HG03378 (cell line): Measurements from ENCODE around the gene RDH16.
"Not testable (repeated sequence)": the region's sequence is repeated elsewhere in the genome, so short reads cannot be mapped to it uniquely, and the experiment has no call there.

ENCODE experiments used
- ATAC-seq: cut with Tn5 transposase; IDR thresholded peaks from one replicate; pipeline ENCODE4 v1.9.1; 2021; ENCODE audit warnings: mild to moderate bottlenecking, moderate library complexity; ENCODE audit not compliant: unreplicated experiment

Gene RDH16

GRCh38 chr12:56954958-56955355 lies 2.5 kb downstream of the RDH16 start:
- ATAC-seq: no peak

DNA sequence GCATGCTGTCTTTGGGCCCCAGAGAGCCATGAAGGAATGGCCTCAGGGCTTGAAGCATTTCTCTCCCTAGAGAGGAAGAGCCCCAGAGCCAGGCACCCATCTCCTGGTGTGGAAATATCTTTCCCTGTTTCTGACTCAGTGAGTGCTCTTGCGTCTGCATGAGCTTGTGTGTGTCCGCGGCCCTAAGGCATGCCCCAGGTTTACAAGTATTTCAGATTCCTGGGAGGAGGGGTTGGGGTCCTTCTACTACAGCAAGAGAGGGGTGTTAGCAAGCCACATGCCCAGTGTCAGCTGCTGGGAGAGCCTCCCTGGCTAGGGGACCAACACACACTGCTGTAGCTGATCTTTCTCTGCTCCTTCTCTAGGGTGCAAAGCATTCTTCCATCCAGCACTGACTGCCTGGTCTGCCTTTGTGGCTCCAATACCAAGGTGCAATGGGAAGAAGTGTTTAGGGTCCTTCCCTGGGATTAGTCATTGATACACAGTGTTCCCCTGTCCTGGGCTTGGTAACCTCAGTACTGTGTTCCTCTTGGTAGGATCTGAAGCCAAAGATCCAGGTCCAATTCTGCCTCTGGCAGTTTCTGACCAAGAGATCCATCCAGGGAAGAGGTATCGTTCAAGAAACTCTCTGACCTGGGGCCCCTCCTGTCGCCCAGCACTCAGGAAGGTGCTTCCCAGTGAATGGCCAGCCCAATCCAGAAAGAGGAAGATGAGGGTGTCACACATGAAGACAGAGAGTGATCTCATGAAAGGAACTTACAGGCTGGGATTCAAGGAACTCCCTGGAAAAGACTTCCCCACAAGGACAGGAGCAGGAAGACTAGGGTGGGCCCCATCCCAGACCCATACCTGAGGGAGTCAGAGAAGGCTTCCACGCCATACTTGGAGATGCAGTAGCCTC lies 3.1 kb downstream of the RDH16 start:
- no peak for ATAC-seq

DNA sequence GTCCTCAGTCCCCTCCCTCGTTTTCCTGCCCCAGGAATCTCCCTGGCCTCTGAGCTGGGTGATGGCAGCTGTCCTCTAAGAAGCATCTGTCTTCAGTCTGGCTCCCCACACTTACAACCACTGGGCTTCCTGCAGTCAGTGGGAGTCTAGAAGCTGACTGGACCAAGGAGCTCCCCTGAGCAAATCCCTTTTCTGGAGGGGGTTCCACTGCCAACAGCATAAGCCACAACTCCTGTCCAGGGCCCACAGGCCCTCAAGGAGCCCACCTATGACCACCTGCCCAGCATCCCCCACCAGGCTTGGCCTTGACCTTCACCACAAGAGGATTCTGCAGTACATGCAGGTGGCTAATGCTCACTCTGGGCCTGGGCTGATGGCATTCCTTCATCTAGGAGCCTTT lies 4.1 kb downstream of the RDH16 start:
- no peak for ATAC-seq

DNA sequence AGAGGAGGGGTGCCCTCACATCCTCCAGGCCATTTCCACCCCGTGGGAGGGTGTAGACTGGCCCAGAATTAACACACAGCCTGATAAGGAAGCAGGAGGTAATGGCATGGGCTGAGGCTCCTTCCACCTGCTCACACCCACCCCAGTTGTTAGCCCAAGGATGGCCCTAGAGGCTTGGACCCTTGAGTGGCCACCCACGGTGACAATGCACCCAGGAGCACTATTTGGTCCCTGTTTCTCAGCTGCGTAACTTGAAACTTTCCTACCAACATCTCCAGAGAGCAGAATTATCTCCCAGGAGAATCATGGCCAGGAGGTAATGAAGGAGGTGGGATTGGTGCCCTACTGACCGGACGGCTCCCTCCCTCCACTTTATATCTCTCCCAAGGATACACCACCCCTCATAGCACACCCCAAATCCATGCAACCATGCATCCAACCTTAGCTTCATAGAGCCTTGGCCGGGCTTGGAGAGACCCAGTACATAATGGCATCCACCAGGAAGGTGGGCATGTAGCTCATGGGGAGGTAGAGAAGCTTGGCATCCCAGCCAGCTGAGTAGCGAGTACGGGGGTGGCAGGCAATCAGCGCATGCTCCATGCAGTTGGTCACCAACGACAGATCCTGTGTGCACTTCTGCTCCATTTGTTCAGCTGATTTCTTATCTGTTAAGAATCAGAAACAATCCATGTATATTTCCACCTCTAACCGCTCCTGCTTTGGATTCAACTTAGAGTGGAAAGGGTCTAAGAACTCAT lies 5.6 kb downstream of the RDH16 start:
- ATAC-seq: no peak

DNA sequence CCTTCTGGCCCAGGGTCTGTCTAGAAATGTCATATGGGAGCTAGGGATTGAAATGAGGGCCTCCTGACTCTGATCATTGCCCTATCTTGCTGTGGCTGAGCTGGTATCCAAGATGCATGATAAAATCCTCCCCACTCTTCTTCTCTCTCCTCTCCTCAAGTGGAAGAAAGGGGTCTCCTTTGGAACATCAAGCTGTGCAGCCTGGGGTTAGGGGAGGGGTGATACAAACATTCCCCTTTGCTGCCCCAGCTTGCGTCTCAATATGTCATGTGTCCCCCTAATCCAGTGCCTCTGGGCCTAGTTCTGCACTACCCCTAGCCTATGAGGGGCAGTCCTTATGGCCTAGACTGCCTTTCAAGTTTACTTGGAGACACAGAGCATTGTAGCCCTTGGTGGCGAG lies 8.5 kb downstream of the RDH16 start:
- no peak for ATAC-seq

DNA sequence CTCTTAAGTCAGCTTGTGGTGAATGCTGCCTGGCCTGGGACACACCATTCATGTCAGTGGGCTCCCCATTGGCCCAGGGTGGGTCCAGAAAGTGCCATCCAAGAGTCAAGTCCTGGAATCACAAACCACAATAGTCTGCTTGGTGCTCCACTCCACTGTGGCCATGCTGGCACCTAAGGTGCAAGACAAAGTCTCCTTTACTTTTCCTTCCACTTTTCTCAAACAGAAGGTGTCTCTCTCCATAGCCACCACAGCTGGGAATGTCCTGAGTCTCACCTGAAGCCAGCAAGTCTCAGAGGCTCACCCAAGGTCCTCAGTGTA lies 9.0 kb downstream of the RDH16 start:
- ATAC-seq: no peak

- ATAC-seq: no peak
Observed at GRCh38 chr12:56947633-56948456, 9.6 kb downstream of the RDH16 start.

DNA sequence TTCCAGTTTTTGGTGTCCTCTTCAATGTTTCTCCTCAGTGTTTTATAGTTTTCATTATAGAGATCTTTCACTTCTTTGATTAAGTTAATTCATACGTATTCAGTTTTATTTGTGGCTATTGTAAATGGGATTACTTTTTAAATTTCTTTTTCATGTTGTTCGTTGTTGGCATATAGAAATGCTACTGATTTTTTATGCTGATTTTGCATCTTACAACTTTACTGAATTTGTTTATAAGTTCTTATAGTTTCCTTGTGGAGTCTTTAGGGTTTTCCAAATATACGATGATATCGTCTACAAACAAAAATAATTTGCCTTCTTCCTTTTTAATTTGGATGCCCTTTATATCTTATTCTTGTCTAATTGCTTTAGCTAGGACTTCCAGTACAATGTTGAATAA lies 13.5 kb downstream of the RDH16 start:
- ATAC-seq: no peak

- not testable (repeated sequence) for ATAC-seq
Observed at GRCh38 chr12:56943374-56943773, 14.0 kb downstream of the RDH16 start.

GRCh38 chr12:56941299-56942017 lies 15.9 kb downstream of the RDH16 start:
- no peak for ATAC-seq

- not testable (repeated sequence) for ATAC-seq
Observed at GRCh38 chr12:56940942-56941298, 16.5 kb downstream of the RDH16 start.

DNA sequence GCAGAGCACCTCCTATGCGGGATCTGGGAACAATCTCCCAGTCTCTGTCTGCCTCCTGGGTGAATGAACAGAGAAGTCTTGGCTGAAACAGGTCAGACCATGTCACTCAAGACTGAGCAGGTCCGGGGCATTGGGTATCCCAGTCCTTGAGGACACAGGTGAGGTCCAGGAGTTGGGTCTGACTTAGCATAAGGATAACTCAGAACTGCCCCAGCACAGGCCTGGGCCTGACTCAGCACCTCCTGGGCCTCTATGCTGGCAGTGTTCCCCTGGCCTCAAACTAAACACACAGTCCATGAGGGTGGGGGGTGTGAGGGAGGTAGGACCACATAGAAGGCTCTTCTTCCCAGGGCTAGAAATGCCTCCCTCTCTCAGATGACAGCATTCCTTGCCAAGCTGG lies 21.7 kb downstream of the RDH16 start:
- no peak for ATAC-seq

DNA sequence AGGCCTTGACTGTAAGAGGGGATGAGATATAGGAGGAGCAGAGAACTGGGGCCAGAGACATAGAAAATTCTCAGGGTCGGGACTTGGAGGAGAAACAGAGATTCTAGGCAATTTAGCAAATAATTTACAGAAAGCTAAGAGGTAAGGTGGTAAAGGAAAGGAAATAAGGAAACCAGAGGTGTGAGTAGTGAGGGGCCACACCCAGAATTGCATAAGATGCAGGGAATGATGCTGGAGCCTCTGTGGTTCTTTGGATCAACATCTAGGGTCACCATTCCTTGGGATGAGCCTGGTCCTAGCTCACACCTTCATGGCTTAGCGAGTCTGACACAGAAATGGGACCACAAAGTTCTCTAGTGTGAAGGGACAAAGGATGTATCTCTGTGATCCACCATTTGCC lies 22.3 kb downstream of the RDH16 start:
- ATAC-seq: no peak

DNA sequence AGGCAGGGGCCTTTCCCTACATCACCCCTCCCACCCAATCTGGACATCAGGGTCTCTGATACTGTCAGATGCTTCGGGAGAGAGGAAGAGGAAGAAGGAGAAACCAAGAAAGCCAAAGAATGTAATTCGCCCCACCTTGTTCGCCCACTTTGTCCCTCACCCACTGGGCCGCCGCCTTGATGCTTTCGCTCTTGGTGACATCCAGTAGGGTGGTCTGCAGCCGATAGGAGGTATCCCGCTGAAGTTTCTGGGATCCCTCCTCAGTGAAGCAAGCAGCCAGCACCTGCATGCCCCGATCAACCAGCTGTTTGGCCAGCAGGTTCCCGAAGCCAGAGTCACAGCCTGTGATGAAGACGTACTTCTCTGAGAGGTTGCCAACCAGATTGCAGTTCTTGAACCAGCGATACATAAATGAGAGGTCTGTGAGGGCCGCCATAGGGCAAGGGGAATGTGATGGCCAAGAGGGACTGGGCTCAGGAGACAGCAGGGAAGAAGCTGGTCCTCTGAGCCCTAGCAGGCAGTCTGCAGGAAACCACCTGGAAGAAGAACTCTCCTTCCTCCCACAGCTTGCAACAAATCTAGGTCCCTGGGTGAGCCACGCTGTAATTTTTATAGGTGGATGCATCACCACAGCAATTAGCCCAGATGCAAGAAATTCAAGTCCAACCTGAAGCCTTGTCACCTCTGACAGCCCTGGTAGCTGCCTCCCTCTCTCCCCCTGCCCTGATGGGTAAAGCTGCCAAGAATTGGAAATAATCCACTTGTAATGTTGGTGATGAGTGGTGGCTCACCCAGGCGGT lies 23.4 kb downstream of the RDH16 start, which contains the start of gene SDR9C7:
Gene SDR9C7, minus strand, starts transcription at position 583 of the 800 bp plus-strand sequence. Its CDS starts 147 bp downstream, at position 436.
- no peak for ATAC-seq

DNA sequence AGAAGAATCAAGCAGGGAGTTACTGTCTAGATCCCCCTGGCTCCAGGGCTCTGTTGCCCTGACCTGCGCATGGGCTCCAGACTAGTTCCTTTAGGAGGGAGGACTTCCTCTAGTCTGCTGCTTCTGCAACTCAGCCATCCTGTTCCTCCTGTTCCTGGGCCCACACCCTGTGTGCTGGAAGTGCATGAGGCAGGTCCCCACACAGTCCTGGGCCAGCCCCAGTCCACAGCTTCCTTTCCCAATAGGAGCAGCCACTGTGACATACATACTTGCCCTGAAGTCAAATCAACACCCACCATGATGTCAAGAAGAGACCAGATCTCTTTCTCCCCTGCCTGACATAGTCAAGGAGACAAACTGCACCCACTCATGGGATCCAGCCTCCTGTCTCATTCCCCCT lies 24.5 kb downstream of the RDH16 start:
- no peak for ATAC-seq

- no peak for ATAC-seq
Observed at GRCh38 chr12:56932146-56932545, 25.3 kb downstream of the RDH16 start.

DNA sequence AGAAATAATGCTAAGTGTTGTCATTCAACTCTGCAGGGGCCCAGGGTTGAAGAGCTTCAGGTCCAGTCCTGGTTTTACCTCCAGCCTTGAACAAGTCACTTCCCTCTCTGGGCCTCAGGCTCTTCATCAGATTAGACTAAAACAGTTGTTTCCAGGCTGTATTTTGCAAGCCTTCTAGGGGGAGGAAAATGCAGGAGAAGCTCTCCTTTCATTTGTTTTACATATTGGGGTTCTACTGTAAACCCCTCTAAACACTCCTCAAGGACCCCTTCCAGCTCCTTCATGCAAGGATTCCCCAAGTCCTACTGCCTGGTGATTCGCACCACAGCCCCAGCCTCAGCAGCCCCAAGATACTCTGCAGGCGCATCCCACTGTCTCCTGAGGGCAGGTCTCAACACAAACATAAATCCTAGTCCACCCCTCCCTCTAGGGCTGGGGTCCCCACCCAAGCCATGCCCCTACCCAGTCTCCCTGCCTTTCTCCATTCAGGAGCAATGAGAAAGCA lies 25.9 kb downstream of the RDH16 start:
- ATAC-seq: no peak

DNA sequence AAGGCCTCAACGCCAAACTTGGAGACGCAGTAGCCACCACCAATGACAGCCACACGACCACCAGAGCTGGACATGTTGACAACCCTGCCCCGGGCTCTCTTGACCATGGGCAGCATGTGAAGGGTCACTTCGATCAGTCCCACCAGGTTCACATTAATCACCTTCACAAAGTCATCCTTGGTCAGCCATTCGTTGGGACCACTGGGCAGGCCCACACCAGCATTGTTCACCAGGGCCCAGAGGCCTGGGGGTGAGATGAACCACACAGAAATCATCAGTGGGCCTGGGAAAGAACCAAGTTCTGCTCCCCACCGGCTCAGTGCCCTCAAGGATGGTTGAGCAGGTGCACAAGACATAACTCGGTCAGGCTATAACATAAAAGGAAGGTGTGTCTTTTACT lies 27.2 kb downstream of the RDH16 start:
- no peak for ATAC-seq

DNA sequence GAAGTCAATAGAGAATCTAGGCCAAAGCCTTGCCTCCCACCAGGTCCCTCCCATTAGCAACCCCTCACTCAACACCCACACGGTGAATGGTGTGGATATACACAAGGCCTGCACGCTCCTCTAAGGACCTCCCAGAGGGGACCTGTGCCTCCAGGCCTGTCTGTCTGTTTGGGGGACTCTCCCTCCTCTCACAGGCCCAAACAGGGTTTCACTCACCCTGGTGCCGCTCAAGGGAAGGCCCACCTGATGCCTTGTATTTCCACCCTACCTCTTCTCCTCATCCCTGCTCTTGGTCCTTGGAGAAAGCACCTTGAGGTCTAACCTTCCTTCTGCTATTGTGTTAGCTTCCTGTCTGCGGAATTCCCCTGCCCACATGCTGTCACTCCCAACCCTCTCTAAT lies 27.6 kb downstream of the RDH16 start:
- no peak for ATAC-seq

DNA sequence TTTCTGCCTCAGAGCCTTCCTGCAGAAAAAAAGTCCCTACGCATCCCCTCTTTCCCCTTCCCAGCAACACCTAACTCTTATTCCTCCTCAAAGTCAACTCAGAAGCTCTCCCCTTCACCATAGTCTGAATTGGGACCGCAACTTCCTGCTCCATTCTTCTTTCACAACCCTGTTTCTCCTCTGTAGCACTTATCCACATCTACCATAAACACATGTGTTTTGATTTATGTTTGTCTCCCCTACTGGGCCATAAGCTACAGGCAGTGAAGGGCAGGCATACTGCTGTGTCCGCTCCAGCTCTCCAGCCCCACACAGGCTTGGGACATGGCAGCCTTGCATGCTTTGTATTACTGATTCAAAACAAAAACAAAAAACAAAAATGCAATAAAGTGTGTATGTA lies 29.1 kb downstream of the RDH16 start:
- ATAC-seq: no peak
